Mesendoderm (in vitro differentiated cells): ENCODE measurements around the gene SLC30A4.
A peak's percentile ranks its signal among the peaks of the same experiment; 100 is the strongest.

ENCODE experiments used
- DNase-seq: peaks from one replicate; pipeline ENCODE4 v3.0.0; 2013
- H2AK5ac ChIP-seq: 2 replicates; pipeline ENCODE4 v1.6.1; 2013; ENCODE audit warnings: low read length, inconsistent platforms
- H2BK120ac ChIP-seq: 2 replicates; pipeline ENCODE4 v1.6.1; 2013; ENCODE audit warnings: low read depth, mild to moderate bottlenecking, low read length, moderate library complexity, mixed read lengths
- H2BK15ac ChIP-seq: replicated peaks from 2 replicates; pipeline ENCODE4 v1.6.1; 2013; ENCODE audit warnings: low read depth, mild to moderate bottlenecking, moderate library complexity
- H2BK5ac ChIP-seq: 2 replicates; pipeline ENCODE4 v1.6.1; 2013; ENCODE audit warnings: low read length, inconsistent platforms
- H3K18ac ChIP-seq: 2 replicates; pipeline ENCODE4 v1.6.1; 2013; ENCODE audit warnings: mild to moderate bottlenecking, low read length, mixed read lengths
- H3K23ac ChIP-seq: one replicate; pipeline ENCODE4 v1.6.1; 2013; ENCODE audit warnings: low read length
- H3K27ac ChIP-seq: 2 replicates; pipeline ENCODE4 v1.5.1; 2013; ENCODE audit warnings: low read depth, mild to moderate bottlenecking, inconsistent platforms, low read length, moderate library complexity
- H3K27me3 ChIP-seq: 2 replicates; pipeline ENCODE4 v1.6.1; 2013; ENCODE audit warnings: low read length, control low read depth, mild to moderate bottlenecking, inconsistent platforms; ENCODE audit not compliant: insufficient read depth, poor library complexity
- H3K36me3 ChIP-seq: 2 replicates; pipeline ENCODE4 v1.6.1; 2013; ENCODE audit warnings: low read length, inconsistent platforms; ENCODE audit not compliant: control insufficient read depth, insufficient read depth
- H3K4ac ChIP-seq: one replicate; pipeline ENCODE4 v1.6.1; 2013; ENCODE audit warnings: low read depth, mild to moderate bottlenecking, low read length, moderate library complexity
- H3K4me1 ChIP-seq: 2 replicates; pipeline ENCODE4 v1.6.1; 2013; ENCODE audit warnings: low read depth, low read length, inconsistent platforms; ENCODE audit not compliant: control insufficient read depth
- H3K4me2 ChIP-seq: 2 replicates; pipeline ENCODE4 v1.6.1; 2013; ENCODE audit warnings: low read length
- H3K4me3 ChIP-seq: 2 replicates; pipeline ENCODE4 v1.5.1; 2013; ENCODE audit warnings: mild to moderate bottlenecking, low read length
- H3K56ac ChIP-seq: one replicate; pipeline ENCODE4 v1.6.1; 2013; ENCODE audit warnings: low read length
- H3K79me1 ChIP-seq: 2 replicates; pipeline ENCODE4 v1.6.1; 2013; ENCODE audit warnings: low read length, inconsistent platforms
- H3K79me2 ChIP-seq: 2 replicates; pipeline ENCODE4 v1.6.1; 2013; ENCODE audit warnings: mild to moderate bottlenecking, low read length; ENCODE audit not compliant: control insufficient read depth, insufficient read depth
- H3K9ac ChIP-seq: 2 replicates; pipeline ENCODE4 v1.6.1; 2013; ENCODE audit warnings: low read length, inconsistent platforms
- H4K5ac ChIP-seq: one replicate; pipeline ENCODE4 v1.6.1; 2013; ENCODE audit warnings: low read length
- H4K8ac ChIP-seq: one replicate; pipeline ENCODE4 v1.6.1; 2013; ENCODE audit warnings: low read depth, mild to moderate bottlenecking, control low read depth, low read length, moderate library complexity
- WGBS: extraction: QIAGEN DNeasy Blood & Tissue Kit; methylation state at CpG from one replicate; pipeline ENCODE4 v1.1.7; 2013; ENCODE audit warnings: low lambda C conversion rate, missing lambda C conversion rate; ENCODE audit not compliant: insufficient coverage; ENCODE audit errors: extremely low coverage; 5-methylcytosine and 5-hydroxymethylcytosine counted together

Gene SLC30A4

GRCh38 chr15:45469027-45469426, 53.5 kb downstream of the SLC30A4 start:
- DNase-seq, result no peak
- H3K27me3 ChIP-seq, result peaks cover 11% of the 10 kb centered on the region

DNA sequence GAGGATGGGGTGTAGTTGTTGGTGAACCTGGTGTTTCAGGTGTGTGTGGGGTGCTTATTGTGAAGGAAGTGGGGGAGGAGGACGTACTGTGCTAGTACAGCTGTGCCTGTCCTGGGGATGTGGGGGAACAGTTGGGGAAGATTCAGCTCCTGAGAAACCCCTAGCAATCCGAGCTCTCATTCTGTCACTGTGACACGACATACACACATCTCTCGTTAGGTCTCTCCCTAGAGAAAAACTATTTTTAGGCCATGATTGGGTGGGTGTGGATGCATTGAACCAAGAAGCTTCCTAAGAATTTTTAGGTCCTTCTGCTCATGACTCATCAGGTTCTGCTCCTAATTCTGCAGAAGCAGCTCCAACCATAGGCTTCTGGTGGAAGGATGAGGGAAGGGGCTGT, 54.3 kb downstream of the SLC30A4 start:
- Histone ChIP-seq H3K23ac (no peak overlapping the region), H3K18ac (no peak overlapping the region), H3K79me2 (no peaks in the 10 kb centered on the region), H3K4me1 (peaks cover 14% of the 10 kb centered on the region), H3K36me3 (no peaks in the 10 kb centered on the region), H3K4me3 (no peak overlapping the region), H2BK15ac (no peak overlapping the region), H2BK5ac (no peak overlapping the region), H3K4me2 (no peak overlapping the region), H2BK120ac (no peak overlapping the region), H3K79me1 (no peaks in the 10 kb centered on the region), H3K4ac (no peak overlapping the region), H4K5ac (no peak overlapping the region), H4K8ac (no peak overlapping the region), H3K27me3 (peaks cover 8% of the 10 kb centered on the region), H3K9ac (no peak overlapping the region), H3K56ac (no peak overlapping the region), H2AK5ac (no peak overlapping the region), H3K27ac (no peak overlapping the region)
- no peak for DNase-seq
- no CpG with 5 or more reads among the region's 4 CpGs for whole genome bisulfite sequencing

More at GRCh38 chr15:45469027-45469426, 53.5 kb downstream of the SLC30A4 start:
- Histone ChIP-seq H3K27ac (peak overlapping the region; percentile 15), H3K36me3 (no peaks in the 10 kb centered on the region), H3K23ac (no peak overlapping the region), H3K4me3 (no peak overlapping the region), H3K79me1 (no peaks in the 10 kb centered on the region), H2AK5ac (no peak overlapping the region), H3K9ac (no peak overlapping the region), H3K4me1 (peaks cover 14% of the 10 kb centered on the region), H3K4me2 (no peak overlapping the region), H3K56ac (peak overlapping the region; percentile 18), H4K8ac (no peak overlapping the region), H3K4ac (no peak overlapping the region), H2BK120ac (no peak overlapping the region), H3K18ac (no peak overlapping the region), H2BK15ac (no peak overlapping the region), H2BK5ac (peak overlapping the region; percentile 2), H4K5ac (no peak overlapping the region), H3K79me2 (no peaks in the 10 kb centered on the region)
- no CpG with 5 or more reads among the region's 2 CpGs for WGBS

DNA sequence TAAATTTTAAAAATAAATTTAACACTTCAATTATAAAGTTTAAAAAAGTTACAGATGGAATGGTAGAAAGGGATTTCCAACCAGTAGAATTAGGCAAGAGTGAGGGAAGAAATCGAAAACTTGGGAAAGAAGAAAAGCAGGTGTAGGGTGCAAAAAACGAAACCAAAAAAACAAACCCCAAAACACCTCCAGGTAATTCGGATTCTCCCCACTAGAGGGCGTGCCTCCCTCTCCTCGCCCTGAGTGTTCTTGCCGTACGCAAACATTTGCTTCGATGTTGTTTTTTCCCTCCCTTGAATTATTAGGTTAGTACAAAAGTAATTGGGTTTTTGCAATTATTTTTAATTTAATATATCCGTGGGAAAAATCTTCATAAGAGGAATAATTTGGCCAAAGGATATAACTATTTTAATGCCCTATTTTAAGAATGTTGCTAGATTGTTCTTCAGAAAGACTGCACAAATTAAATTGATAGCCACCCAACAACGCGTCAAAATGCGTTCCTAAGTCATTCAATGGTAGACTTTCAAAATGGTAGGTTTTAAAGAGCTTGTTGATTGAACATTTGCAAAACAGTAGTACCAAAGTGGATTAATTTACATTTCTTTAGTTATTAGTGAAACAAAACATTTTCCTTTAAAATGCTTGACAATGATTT, 63.7 kb downstream of the SLC30A4 start:
- Histone ChIP-seq H3K18ac (no peak overlapping the region), H2AK5ac (no peak overlapping the region), H2BK15ac (no peak overlapping the region), H3K23ac (no peak overlapping the region), H3K27ac (no peak overlapping the region), H2BK120ac (no peak overlapping the region), H3K4me1 (no peaks in the 10 kb centered on the region), H3K36me3 (no peaks in the 10 kb centered on the region), H3K4me2 (no peak overlapping the region), H3K79me2 (no peaks in the 10 kb centered on the region), H3K4ac (no peak overlapping the region), H3K56ac (no peak overlapping the region), H3K27me3 (no peaks in the 10 kb centered on the region), H4K8ac (no peak overlapping the region), H3K4me3 (no peak overlapping the region), H3K9ac (no peak overlapping the region), H3K79me1 (no peaks in the 10 kb centered on the region), H4K5ac (no peak overlapping the region), H2BK5ac (no peak overlapping the region)
- no CpG with 5 or more reads among the region's 12 CpGs for WGBS
- peak; percentile 40 for DNase-seq

DNA sequence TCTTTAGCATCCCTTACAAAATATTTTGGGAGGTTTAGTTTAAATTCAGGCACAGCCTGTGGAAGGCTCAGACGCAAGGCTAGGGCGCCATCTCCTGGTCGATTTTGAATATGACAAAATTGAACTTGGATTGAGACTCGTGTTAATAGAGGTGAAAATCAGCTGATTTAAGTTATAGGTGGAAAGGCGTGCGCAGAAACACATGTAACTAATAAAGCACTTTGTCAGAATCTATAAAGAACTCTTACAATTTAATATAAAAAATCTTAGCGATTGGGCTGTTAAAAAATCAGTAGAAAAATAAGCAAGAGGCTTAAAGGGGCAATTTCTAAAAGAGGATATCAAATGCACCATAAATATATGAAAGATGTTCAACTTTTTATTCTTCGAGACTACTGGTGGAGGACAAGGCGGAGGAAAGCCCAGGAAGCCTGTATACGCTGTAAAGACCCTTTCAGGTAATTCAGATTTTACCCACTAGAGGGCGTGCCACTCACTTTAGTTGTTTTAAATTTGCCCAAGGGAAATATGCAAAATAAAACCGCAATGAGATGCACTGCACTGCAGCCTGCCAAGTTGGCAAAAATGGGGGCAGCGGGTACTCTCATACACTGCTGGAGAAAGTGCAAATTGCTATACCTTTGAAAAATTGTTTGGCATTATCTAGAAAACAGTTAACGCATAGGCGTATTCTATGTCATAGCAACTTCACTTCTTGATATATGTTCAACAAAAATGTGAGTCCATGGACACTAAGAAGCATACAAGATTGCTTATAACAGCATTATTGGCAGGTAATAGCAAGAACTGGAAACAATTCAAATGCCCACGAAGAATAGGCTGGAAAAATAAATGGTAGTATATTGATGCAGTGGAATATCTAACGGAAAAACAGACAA, 64.7 kb downstream of the SLC30A4 start:
- peak; percentile 82 for DNase-seq
- no peak overlapping the region for H3K18ac ChIP-seq
- no peak overlapping the region for H3K23ac ChIP-seq
- no peaks in the 10 kb centered on the region for H3K79me2 ChIP-seq
- H3K27ac ChIP-seq, result no peak overlapping the region
- H3K4me3 ChIP-seq, result no peak overlapping the region
- no peaks in the 10 kb centered on the region for H3K27me3 ChIP-seq
- no peak overlapping the region for H2AK5ac ChIP-seq
- H2BK120ac ChIP-seq, result no peak overlapping the region
- no CpG with 5 or more reads among the region's 17 CpGs for WGBS
- H3K4me2 ChIP-seq, result no peak overlapping the region
- H3K9ac ChIP-seq, result no peak overlapping the region
- no peak overlapping the region for H4K5ac ChIP-seq
- no peak overlapping the region for H2BK5ac ChIP-seq
- no peak overlapping the region for H4K8ac ChIP-seq
- no peak overlapping the region for H2BK15ac ChIP-seq
- H3K36me3 ChIP-seq, result no peaks in the 10 kb centered on the region
- no peaks in the 10 kb centered on the region for H3K4me1 ChIP-seq
- no peak overlapping the region for H3K4ac ChIP-seq
- no peak overlapping the region for H3K56ac ChIP-seq
- H3K79me1 ChIP-seq, result no peaks in the 10 kb centered on the region

DNA sequence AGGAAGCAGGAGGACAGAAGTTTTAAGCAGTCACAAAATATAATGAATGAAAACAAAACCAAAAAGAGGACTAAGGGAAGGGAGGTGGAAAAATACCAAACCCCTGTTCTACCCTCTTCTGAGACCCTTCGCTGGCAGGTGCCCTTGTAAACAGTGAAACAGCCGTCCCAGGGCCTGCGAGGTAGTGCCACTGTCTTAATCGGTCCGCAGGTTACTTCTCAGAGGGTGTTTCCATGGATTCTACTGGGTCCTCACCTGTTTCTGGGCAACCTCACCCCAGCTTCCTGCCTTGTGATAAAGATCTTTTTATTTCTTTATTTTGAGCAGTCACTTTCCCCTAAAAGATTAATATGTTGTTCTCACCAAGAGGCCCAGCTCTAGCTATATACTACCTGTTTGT, 65.3 kb downstream of the SLC30A4 start:
- H4K5ac ChIP-seq, result no peak overlapping the region
- H3K4me1 ChIP-seq, result no peaks in the 10 kb centered on the region
- H3K56ac ChIP-seq, result no peak overlapping the region
- no peaks in the 10 kb centered on the region for H3K27me3 ChIP-seq
- no peak overlapping the region for H2AK5ac ChIP-seq
- H3K27ac ChIP-seq, result no peak overlapping the region
- H3K4ac ChIP-seq, result no peak overlapping the region
- H3K18ac ChIP-seq, result no peak overlapping the region
- H3K23ac ChIP-seq, result no peak overlapping the region
- H3K36me3 ChIP-seq, result no peaks in the 10 kb centered on the region
- no peak overlapping the region for H4K8ac ChIP-seq
- H3K4me2 ChIP-seq, result no peak overlapping the region
- H3K4me3 ChIP-seq, result no peak overlapping the region
- no peak for DNase-seq
- H2BK5ac ChIP-seq, result no peak overlapping the region
- no peaks in the 10 kb centered on the region for H3K79me2 ChIP-seq
- H2BK120ac ChIP-seq, result no peak overlapping the region
- H2BK15ac ChIP-seq, result no peak overlapping the region
- no peaks in the 10 kb centered on the region for H3K79me1 ChIP-seq
- no CpG with 5 or more reads among the region's 5 CpGs for WGBS
- no peak overlapping the region for H3K9ac ChIP-seq
